HG02885 (cell line): ENCODE results near the gene NSMF.
A peak's percentile ranks its signal among the peaks of the same experiment; 100 is the strongest.
"Not testable (repeated sequence)": the region's sequence is repeated elsewhere in the genome, so short reads cannot be mapped to it uniquely, and the experiment has no call there.

ENCODE experiments used
- ATAC-seq: cut with Tn5 transposase; IDR thresholded peaks from one replicate; pipeline ENCODE4 v1.9.1; 2021; ENCODE audit warnings: mild to moderate bottlenecking; ENCODE audit not compliant: unreplicated experiment, poor library complexity

Gene NSMF

GRCh38 chr9:137459601-137460362, 648 bp upstream of the NSMF start:
- ATAC-seq, result no peak

GRCh38 chr9:137458194-137459151, 661 bp downstream of the NSMF start:
- peak; percentile 5 for ATAC-seq

- no peak for ATAC-seq
These were observed 1.5 kb downstream of the NSMF start for GRCh38 chr9:137457406-137458193.

GRCh38 chr9:137456864-137457405, 2.2 kb downstream of the NSMF start:
- ATAC-seq, result no peak

GRCh38 chr9:137456061-137456863, 2.9 kb downstream of the NSMF start:
- ATAC-seq, result no peak

GRCh38 chr9:137455359-137455991, 3.7 kb downstream of the NSMF start:
- ATAC-seq, result no peak

- no peak for ATAC-seq
These were observed 4.4 kb downstream of the NSMF start for GRCh38 chr9:137454597-137455358.

GRCh38 chr9:137454145-137454596, 5.0 kb downstream of the NSMF start:
- ATAC-seq, result no peak

- peak; percentile 57 for ATAC-seq
These were observed 5.5 kb downstream of the NSMF start for GRCh38 chr9:137453643-137454081.

- ATAC-seq, result no peak
These were observed 6.1 kb downstream of the NSMF start for GRCh38 chr9:137452761-137453642.

- ATAC-seq, result no peak
These were observed 7.0 kb downstream of the NSMF start for GRCh38 chr9:137452006-137452760.

GRCh38 chr9:137451264-137452005, 7.7 kb downstream of the NSMF start:
- not testable (repeated sequence) for ATAC-seq

- ATAC-seq, result not testable (repeated sequence)
These were observed 8.5 kb downstream of the NSMF start for GRCh38 chr9:137450539-137451222.

GRCh38 chr9:137449931-137450538, 9.1 kb downstream of the NSMF start:
- ATAC-seq, result no peak
